ENCODE results near the gene LHX2. TPM values are rescaled to one million over a fixed set of nuclear protein-coding genes. Genes with fewer than 3 reads are reported as not detected.

LHX2 gene
- total and polyA plus RNA-seq, 2 of the 4 experiments (the other 2 are of a cell fraction) = not detected

- no peak for TF ChIP-seq RCOR1 (IDR thresholded peaks at IDR 0.05; ENCODE audit: insufficient replicate concordance, low read length)
- no peak for TF ChIP-seq RAD21 (IDR thresholded peaks at IDR 0.05; ENCODE audit: low read length)
- TF ChIP-seq CHD1 (IDR thresholded peaks at IDR 0.05; ENCODE audit: low read depth, low read length) = no peak
- no peak for TF ChIP-seq ELK1 (IDR thresholded peaks at IDR 0.05; ENCODE audit: borderline replicate concordance, low read depth, low read length)
- no peak for TF ChIP-seq POLR2A (IDR thresholded peaks at IDR 0.05; ENCODE audit: low read depth, low read length)
- TF ChIP-seq MAFK (IDR thresholded peaks at IDR 0.05; ENCODE audit: low read depth, low read length) = no peak
- TF ChIP-seq MXI1 (IDR thresholded peaks at IDR 0.05; ENCODE audit: borderline replicate concordance, low read depth, low read length) = no peak
- no peak for TF ChIP-seq SMC3 (IDR thresholded peaks at IDR 0.05; ENCODE audit: low read depth, low read length)
- no peak for TF ChIP-seq NFE2L2 (IDR thresholded peaks at IDR 0.05; ENCODE audit: low read depth, low read length)
- no peak for TF ChIP-seq FOS (IDR thresholded peaks at IDR 0.05; ENCODE audit: low read depth, low read length)
- TF ChIP-seq BHLHE40 (IDR thresholded peaks at IDR 0.05; ENCODE audit: low read depth, low read length) = no peak
- TF ChIP-seq RFX5 (IDR thresholded peaks at IDR 0.05; ENCODE audit: low read depth, low read length) = no peak
- TF ChIP-seq CEBPB (IDR thresholded peaks at IDR 0.05; ENCODE audit: low read depth, low read length) = no peak
- TF ChIP-seq MAZ (IDR thresholded peaks at IDR 0.05; ENCODE audit: borderline replicate concordance, low read depth, low read length) = no peak
- no peak for TF ChIP-seq USF2 (IDR thresholded peaks at IDR 0.05; ENCODE audit: low read depth, low read length)
- TF ChIP-seq CTCF (conservative IDR thresholded peaks at IDR 0.05; ENCODE audit: low read depth, low read length) = no peak
- dilution Hi-C loops (cut with HindIII; ENCODE audit: low sequenced_read_pairs, unreplicated experiment) = no loop called here
- CTCF ChIA-PET = no interaction called here
- peak overlapping the region; percentile 46 for H2BK5ac ChIP-seq (ENCODE audit: low read depth, low read length, poor library complexity, severe bottlenecking)
- H2BK15ac ChIP-seq (ENCODE audit: low read depth, low read length) = no peak overlapping the region
- H3K4me3 ChIP-seq (ENCODE audit: insufficient read depth, low read depth, low read length) = no peak overlapping the region
- in situ Hi-C loops (cut with MboI; ENCODE audit: low sequenced_read_pairs) = no loop called here
- H2AK9ac ChIP-seq (replicated peaks; ENCODE audit: low read depth, low read length, poor library complexity) = no peak overlapping the region
- no peak overlapping the region for H3K27ac ChIP-seq (ENCODE audit: insufficient read depth, low read length)
- H3K56ac ChIP-seq (ENCODE audit: extremely low read depth, insufficient read depth, low read length) = no peak overlapping the region
- peaks cover 9% of the 10 kb centered on the region; the same call in 1 of the 2 replicates for H3K9me3 ChIP-seq (ENCODE audit: control insufficient read depth, insufficient read depth, low read length)
- H2BK20ac ChIP-seq (ENCODE audit: low read depth, low read length) = no peak overlapping the region
- no peak overlapping the region for H2AK5ac ChIP-seq (ENCODE audit: low read depth, low read length)
- no peak overlapping the region for H4K91ac ChIP-seq (ENCODE audit: insufficient read depth, low read depth, low read length)
- H3K14ac ChIP-seq (replicated peaks; ENCODE audit: low read depth, low read length) = no peak overlapping the region
- H3K9ac ChIP-seq (ENCODE audit: low read depth, low read length) = no peak overlapping the region
- intact Hi-C loops (cut with micrococcal nuclease) = no loop called here
- 0 out of 2 replicates have a peak, but pooled peaks cover 4% of the 10 kb centered on the region for H4K20me1 ChIP-seq (ENCODE audit: insufficient read depth, low read length)
- WGBS, 2 experiments (ENCODE audit: extremely low coverage in 2 of 2, insufficient read length in 1 of 2) = 87 to 100% methylated on average over 6 to 9 of the region's 9 CpGs
- peaks cover 12% of the 10 kb centered on the region for H3K27me3 ChIP-seq (ENCODE audit: control insufficient read depth, insufficient read depth, low read length)
- H3K23ac ChIP-seq (ENCODE audit: low read depth, low read length) = no peak overlapping the region
- no peak overlapping the region for H3K4ac ChIP-seq (ENCODE audit: low read depth, low read length)
- H2AFZ ChIP-seq (replicated peaks; ENCODE audit: low read length, poor library complexity) = no peak overlapping the region
- H4K5ac ChIP-seq (ENCODE audit: low read depth, low read length) = no peak overlapping the region
- no peak for ATAC-seq (ENCODE audit: low read depth)
- no peaks in the 10 kb centered on the region for H3K36me3 ChIP-seq (ENCODE audit: control insufficient read depth, insufficient read depth, low read length)
- no peak overlapping the region for H4K8ac ChIP-seq (ENCODE audit: low read depth in 2 of 2, low read length in 2 of 2)
- H3K4me1 ChIP-seq (ENCODE audit: control insufficient read depth, insufficient read depth, low read length) = no peaks in the 10 kb centered on the region
- H2BK120ac ChIP-seq (ENCODE audit: low read depth, low read length) = no peak overlapping the region
- no peak overlapping the region for H3K18ac ChIP-seq (ENCODE audit: low read depth, low read length)
- BruUV-seq (replicated peaks) = no TSS peak
- no peaks in the 10 kb centered on the region for H3K9me1 ChIP-seq (ENCODE audit: insufficient read depth, low read length)
- H3K79me1 ChIP-seq (ENCODE audit: low read depth in 1 of 2, low read length in 2 of 2) = no peaks in the 10 kb centered on the region
- DNase-seq = no peak
- no peak overlapping the region for H3K4me2 ChIP-seq (ENCODE audit: low read depth, low read length)
- POLR2A ChIA-PET (ENCODE audit: unreplicated experiment) = no interaction called here
Measured at GRCh38 chr9:123973590-123974223, 37.9 kb upstream of the LHX2 start.
